Measurements from ENCODE around the gene METTL23.

- TF ChIP-seq, protein P1, sequence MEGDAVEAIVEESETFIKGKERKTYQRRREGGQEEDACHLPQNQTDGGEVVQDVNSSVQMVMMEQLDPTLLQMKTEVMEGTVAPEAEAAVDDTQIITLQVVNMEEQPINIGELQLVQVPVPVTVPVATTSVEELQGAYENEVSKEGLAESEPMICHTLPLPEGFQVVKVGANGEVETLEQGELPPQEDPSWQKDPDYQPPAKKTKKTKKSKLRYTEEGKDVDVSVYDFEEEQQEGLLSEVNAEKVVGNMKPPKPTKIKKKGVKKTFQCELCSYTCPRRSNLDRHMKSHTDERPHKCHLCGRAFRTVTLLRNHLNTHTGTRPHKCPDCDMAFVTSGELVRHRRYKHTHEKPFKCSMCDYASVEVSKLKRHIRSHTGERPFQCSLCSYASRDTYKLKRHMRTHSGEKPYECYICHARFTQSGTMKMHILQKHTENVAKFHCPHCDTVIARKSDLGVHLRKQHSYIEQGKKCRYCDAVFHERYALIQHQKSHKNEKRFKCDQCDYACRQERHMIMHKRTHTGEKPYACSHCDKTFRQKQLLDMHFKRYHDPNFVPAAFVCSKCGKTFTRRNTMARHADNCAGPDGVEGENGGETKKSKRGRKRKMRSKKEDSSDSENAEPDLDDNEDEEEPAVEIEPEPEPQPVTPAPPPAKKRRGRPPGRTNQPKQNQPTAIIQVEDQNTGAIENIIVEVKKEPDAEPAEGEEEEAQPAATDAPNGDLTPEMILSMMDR (IDR thresholded peaks at IDR 0.05; ENCODE audit: low read length): no peak
- TF ChIP-seq EZH2phosphoT487 (IDR thresholded peaks at IDR 0.05; ENCODE audit: low read length) (no peak), EZH2 (optimal IDR thresholded peaks at IDR 0.05; ENCODE audit: low read depth, low read length) (no peak)
These were observed 41.9 kb upstream of the METTL23 start for GRCh38 chr17:76684756-76685155.

All from MM.1S (cell line).